GM18858 (cell line): ENCODE measurements around the gene LRRC8E.

Experiments
- ATAC-seq: cut with Tn5 transposase; IDR thresholded peaks from one replicate; pipeline ENCODE4 v1.9.1; 2021; ENCODE audit not compliant: unreplicated experiment

Gene LRRC8E

GRCh38 chr19:7918615-7919421 lies 30.5 kb downstream of the LRRC8E start:
- ATAC-seq, result no peak

- ATAC-seq, result peak; percentile 66
Measured at GRCh38 chr19:7919610-7920518, 31.6 kb downstream of the LRRC8E start, which contains the start of gene SNAPC2. TSS of gene SNAPC2 (plus strand) at chr19:7920338. CDS start at chr19:7920367, 29 bp downstream.

DNA sequence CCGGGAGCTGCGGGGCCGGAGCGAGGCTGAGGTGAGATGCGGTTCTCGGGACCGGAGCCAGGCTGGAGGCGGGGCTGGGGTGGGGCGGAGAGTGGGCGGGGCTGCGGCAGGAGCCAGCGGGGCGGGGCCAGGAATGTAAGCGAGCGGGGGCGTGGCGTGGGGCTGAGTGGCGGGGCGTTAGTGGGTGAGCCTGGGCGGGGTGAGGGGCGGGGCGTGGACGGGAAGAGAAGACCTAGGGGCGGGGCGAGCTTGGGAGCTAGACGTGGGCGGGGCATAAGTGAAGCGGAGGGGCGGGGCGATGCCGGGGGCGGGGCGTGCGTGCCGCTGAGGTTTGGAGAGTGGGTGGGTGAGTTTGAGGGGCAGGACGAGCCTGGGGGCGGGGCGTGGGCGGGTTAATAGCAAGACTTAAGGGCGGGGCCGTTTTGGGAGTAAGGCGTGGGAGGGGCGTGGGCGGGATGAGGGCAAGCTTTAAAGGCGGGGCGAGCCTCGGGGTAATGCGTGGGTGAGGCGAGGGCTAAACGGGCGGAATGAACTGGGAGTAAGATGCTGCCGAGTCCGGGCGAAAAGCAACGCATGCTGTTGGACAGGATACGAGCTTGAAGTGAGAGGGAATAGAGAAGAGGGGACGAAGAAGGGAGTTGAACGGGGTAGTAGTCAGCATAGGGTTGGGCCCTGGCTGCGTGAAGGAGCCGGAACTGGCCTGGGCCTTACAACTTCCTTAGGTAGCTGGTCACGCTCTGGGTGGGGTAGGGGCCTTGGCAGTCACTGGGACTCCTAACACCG lies 32.4 kb downstream of the LRRC8E start:
- ATAC-seq, result peak; percentile 29

DNA sequence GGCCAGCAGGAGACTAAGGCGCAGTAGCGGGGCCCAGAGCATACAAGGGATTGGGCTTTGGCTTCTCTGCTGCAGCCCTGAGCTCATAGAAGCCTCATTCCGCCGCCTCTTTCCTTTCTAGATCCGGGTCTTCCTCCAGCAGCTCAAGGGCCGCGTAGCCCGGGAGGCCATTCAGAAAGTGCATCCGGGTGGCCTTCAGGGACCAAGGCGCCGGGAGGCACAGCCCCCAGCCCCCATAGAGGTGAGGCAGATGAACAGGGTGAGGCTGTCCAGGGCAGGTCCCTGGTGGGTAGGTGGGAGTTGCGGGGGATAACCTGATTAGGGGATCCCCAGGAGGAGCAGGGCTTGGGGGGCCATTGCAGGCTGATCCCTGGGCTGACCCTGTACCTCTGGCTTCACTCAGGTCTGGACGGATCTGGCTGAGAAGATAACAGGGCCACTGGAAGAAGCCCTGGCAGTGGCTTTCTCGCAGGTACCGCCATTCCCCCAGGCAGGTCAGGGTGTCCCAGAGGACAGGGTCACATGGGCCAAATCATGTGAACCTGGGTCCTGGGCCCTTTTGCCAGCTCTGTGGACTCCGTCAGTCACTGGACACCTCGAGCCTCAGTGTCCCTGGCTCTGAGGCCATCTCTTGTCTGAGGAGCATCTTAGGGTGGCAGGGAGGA lies 33.1 kb downstream of the LRRC8E start:
- no peak for ATAC-seq

DNA sequence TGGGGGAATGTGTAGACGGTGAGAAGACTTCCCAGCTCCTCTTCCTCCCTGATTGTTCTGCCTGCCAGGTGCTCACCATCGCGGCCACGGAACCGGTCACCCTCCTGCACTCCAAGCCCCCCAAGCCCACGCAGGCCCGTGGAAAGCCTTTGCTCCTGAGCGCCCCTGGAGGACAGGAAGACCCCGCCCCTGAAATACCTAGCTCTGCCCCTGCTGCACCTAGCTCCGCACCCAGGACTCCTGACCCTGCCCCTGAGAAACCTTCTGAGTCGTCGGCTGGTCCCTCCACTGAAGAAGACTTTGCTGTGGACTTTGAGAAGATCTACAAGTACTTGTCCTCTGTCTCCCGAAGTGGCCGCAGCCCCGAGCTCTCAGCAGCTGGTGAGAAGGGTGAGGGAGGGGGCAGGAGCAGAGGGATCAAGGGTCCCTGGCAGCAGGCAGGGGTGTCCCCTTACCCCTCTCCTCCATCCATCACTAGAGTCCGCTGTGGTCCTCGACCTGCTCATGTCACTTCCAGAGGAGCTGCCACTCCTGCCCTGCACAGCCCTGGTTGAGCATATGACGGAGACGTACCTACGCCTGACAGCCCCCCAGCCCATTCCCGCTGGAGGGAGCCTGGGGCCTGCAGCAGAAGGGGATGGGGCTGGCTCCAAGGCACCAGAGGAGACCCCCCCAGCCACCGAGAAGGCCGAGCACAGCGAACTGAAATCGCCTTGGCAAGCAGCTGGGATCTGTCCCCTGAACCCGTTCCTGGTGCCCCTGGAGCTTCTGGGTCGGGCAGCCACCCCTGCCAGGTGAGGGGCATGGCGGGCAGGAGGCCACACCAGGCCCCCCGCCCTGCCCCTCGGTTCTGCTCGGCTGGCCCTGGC lies 33.9 kb downstream of the LRRC8E start:
- ATAC-seq, result no peak

GRCh38 chr19:7922836-7923195 lies 34.5 kb downstream of the LRRC8E start:
- ATAC-seq, result no peak

- ATAC-seq, result no peak
Measured at GRCh38 chr19:7923295-7924191, 35.2 kb downstream of the LRRC8E start.

DNA sequence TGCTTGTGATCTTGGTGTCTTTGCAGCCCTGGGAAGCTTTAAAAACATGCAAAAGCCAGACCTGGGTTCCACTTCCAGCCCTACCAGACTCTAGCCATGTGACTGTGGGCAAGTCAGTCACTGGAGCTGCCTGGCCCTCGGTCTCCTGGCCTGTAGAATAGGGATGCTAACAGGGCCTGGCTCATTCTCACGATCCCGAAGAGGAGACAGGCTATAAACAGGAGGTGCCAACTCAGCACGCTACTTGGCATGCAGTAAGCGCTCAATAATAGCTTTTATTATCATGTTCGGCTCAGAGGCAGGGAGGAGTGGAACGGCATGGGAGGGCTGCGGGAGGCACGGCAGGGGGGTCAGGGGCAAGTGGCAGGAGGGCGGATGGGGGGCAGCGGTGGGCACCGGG lies 35.9 kb downstream of the LRRC8E start:
- ATAC-seq, result no peak

DNA sequence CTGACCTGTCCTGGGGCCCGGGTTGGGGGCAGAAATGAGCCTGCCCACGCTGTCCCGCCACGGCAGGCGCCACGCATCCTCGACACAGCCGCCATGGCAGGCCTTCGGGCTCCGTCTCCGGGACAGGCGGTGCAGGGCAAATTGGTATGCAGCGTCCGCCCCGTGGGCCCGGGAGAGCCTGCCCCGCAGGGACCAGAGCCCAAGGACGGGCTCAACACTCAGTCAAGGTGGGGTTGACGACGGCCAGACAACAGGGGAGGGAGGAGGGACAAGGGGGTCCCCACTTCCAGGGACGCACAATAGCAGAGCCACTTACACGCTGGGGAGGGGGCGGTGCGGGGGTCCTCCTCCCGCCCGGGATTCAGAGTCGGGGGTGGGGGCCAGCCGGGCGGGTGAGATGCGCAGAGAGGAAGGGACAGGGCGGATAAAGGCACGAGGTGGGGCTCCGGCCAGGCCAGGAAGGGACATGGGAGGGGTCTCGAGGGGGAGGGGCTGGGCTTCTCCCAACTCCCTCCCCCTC lies 36.4 kb downstream of the LRRC8E start:
- ATAC-seq, result no peak

DNA sequence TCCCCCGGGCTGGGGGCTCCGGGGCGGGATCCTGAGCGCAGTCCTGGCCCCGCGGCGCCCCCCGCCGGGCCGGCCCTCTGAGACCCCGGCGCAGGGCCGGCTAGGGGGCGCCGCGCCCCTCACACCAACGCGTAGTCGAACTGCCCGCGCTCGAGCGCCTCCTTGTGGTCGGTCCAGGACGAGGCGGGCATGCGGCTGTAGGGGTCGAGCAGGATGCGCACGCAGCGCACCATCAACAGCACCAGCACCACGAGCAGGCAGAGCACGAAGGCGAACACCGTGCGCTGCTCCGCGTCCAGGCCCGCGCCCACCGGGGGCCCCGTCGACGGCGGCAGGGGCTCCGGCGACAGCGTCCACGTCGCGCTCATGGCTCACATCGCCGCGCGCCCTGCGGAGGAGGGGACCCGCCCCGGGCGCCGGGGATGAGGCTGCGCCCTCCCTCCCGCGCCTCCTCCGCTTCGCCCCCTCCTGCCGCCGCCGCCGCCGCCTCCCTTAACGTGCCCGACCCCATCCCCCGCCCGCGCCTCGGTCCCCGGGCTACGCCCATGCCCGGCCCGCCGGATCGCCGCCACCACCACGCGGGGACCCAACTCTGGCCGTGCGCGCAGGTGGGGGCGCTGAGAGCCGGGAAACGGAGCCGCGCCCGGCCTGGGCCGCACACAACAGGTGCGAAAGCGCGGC lies 37.0 kb downstream of the LRRC8E start:
- no peak for ATAC-seq

GRCh38 chr19:7926021-7926726 lies 37.9 kb downstream of the LRRC8E start, which contains the start of gene CTXN1:
TSS of gene CTXN1 (minus strand) at chr19:7926135. CDS start at chr19:7925538, 597 bp downstream.
- no peak for ATAC-seq

- ATAC-seq, result no peak
Measured at GRCh38 chr19:7926727-7927604, 38.7 kb downstream of the LRRC8E start.

- ATAC-seq, result no peak
Measured at GRCh38 chr19:7927605-7928333, 39.5 kb downstream of the LRRC8E start.

GRCh38 chr19:7928334-7928706 lies 40.0 kb downstream of the LRRC8E start:
- no peak for ATAC-seq
